ENCODE data around the gene ST3GAL4.
"Not testable (repeated sequence)": the region's sequence is repeated elsewhere in the genome, so short reads cannot be mapped to it uniquely, and the experiment has no call there.

ST3GAL4 gene

GRCh38 chr11:126365508-126365907, 10.0 kb downstream of the ST3GAL4 start:
- not testable (repeated sequence) for DNase-seq (ENCODE audit: low read depth)

DNA sequence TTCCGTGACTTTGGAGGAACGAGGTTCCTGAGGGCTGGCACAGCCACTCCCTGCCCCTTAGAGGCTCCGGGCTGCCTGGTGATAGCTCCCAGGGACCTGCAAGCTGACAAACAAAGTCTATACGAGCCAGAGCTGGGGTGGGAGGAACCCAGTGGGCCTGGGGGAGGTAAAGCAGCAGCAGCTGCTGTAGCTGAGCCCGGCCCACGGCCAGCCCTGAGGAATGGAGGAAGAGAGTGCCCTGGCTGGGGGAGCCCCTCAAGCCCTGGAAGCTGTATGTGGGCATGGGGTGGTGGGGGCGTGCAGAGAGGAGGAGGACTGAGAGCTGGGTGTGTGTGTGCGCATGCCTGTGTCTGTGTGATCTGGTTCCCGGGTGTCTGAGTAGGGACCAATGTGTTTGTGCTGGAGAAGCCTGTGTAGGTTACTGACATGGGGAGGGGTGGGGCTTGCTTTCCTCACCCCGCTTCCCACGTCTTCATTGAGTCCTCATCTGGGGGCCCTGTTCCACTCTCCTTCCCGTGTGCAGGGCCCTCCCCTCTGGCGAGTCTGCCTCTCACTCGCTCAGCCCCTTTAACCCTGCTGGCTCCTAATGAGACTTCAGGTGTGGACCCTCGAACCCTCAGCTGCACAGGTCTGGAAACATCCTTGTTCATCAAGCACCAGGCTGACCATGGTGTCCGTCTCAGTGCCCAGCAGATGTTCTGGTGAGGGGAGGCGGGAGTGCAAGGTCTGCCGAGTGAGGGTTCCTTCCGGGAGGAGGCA, 10.8 kb downstream of the ST3GAL4 start:
- no peak for DNase-seq (ENCODE audit: low read depth)

DNA sequence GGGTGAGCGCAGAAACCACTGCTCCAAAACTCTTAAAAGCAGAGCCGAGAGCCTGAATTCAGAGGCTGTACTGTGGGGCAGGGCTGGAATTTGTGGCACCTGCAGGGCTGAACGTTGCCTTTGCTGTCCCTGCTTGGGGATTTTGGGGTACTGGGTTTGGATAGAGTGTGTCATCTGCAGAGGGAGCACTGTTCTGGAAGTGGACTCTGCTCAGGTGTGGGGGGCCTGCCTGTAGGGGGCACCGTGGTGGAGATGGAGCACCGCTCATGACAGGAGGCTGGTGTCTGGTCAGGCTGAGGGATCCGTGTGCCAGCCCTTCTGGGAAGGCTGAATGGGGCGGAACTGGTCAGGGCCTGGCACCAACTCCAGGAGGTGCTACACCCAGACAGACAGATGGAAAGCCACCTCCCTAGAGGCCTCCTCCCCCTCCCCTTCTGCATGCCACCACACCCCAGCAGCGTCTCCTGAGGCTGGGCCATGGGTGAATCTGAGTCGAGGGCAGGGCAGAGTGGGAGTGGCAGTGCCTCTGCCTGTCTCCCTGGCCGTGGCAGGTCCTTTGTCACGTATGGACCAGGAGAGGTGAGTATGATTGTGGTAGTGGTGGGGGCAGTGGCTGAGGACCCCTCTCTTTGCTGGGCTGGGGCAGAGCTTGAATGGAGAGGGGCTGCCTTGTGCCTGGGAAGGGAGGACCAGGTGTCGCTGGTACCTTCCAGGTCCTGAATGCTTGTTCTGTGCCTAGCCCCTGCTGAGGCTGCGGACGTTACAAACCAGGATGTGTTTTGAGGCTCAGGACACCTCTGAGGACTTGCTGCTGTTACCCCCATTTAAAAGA, 11.6 kb downstream of the ST3GAL4 start:
- DNase-seq (ENCODE audit: low read depth), result not testable (repeated sequence)

GRCh38 chr11:126367806-126368205, 12.3 kb downstream of the ST3GAL4 start:
- not testable (repeated sequence) for DNase-seq (ENCODE audit: low read depth)

DNA sequence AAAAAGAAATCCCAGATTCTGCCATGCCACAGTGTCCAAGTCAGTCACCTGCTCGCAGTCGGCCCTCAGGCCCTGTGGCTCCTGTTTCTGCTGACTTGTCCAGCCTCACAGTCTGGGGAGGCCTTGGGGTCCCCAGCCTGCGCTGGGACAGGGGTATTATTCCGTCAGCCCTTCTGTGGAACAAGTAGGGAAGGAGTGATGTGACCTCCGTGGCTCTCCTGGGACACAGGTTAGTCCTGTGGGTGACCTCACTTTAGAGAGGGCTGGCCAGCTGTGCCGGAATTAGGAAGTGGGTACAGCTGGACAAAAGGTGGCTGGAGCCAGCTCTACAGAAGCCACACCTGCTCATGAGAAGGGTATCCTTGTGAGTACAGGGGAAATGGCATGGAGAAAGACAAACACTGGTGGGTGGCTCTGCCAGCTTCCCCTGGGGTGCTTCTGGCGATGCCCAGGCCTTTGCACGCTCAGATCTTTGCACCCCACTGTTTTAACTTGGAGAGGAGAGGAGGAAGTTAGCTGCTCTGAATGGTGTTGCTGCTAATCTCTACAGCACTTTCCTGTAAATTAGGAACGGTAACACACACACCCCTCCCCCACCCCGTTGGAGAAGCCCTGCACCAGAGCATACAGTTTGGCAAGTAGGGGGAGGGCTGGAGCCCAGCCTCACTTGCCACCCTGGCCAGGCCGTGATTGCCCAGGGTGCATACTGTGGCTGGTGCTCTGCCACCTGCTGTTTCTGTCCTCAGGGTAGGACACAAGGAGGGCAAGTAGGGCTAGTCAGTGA, 13.0 kb downstream of the ST3GAL4 start:
- DNase-seq (ENCODE audit: low read depth), result not testable (repeated sequence)

DNA sequence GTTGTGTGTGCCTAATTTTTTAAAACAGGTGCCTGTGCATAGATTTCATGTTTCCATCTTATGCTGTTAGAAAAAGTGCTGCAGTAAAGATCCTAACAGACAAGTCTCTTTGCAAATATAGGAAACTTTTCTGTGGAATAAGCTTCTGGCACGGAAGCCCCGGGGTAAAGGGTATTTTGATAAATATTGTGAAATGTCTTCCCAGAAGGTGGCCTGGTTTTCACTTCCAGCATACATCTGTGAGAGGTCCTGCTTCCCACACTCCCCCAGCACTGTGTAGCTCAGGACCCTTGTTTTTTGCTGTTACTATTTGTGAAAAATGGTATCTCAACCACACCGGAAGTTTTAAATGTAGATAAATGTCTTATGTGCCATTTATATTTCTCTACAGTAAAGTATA, 14.5 kb downstream of the ST3GAL4 start:
- no peak for DNase-seq (ENCODE audit: low read depth)

GRCh38 chr11:126371595-126371994, 16.1 kb downstream of the ST3GAL4 start:
- DNase-seq (ENCODE audit: low read depth), result no peak

DNA sequence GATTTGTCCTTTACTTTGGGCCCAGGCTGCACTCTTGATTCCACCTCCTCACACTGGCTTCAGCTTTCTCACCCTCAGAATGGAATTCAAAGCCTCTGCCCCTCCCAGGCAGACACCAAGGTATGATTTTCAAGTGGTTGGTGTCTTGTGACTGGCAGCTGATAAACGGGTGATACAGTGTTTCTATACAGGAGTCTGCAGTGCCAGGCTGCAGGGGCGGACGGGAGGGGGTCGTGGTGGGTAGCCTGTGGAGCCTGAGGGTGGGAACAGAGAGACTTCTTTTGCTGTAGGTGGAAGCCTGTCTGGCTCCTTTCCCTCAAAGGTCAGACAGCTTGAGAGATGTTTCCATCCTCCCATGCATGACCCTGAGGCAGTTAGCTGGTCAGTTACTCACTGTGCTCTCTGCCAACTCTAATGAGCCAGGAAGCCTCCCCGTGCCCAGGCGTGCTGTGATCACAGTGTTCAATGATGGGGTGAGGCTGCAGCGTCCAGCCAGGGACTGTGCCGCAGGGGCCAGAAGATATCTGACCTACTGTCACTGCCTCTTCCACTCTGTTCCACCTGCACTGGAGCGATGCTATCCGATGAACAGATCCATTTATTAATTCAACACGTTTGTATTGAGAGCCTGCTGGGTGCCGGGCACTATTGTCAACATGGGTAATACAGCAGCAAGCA, 18.0 kb downstream of the ST3GAL4 start:
- not testable (repeated sequence) for DNase-seq (ENCODE audit: low read depth)

- DNase-seq (ENCODE audit: low read depth), result not testable (repeated sequence)
Observed at GRCh38 chr11:126374562-126375300, 19.2 kb downstream of the ST3GAL4 start.

DNA sequence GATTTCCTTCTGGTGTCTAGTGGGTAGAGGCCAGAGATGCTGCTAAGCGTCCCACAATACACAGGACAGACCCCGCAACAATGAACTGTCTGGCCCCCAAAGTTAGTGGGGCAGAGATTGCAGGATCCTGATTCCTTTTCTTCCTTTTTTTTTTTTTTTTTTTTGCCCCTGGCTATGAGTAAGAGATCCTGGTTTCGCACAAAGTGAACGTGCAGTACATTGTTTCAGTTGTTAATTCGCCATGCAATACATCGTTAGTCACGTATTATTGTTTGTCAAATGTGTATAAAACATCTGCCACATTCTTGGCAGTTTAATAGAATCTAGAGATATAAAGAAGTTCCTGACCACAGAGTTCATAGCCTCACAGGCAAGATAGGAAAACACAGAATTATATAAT, 20.2 kb downstream of the ST3GAL4 start:
- DNase-seq (ENCODE audit: low read depth), result no peak

DNA sequence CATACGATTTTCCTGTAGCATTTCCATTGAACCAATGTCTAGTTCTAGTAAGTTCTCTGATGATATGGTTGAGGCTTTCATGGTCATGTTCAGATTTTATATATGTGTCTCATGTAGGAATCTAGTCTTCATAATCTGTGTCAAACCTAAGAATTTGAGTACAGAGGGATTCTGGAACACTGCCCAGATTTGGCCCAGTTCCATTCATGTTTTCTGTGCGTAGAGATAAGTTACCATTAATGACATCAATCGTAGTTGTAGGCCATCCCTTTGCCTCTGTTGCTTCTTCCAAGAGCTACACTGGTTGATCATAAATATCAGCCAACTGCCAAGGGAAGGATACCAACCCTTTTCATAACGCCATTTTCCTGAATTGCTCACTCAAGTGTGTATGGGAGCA, 23.3 kb downstream of the ST3GAL4 start:
- no peak for DNase-seq (ENCODE audit: low read depth)

- no peak for DNase-seq (ENCODE audit: low read depth)
Observed at GRCh38 chr11:126380909-126381308, 25.4 kb downstream of the ST3GAL4 start.

- not testable (repeated sequence) for DNase-seq (ENCODE audit: low read depth)
Observed at GRCh38 chr11:126381960-126382359, 26.5 kb downstream of the ST3GAL4 start.

DNA sequence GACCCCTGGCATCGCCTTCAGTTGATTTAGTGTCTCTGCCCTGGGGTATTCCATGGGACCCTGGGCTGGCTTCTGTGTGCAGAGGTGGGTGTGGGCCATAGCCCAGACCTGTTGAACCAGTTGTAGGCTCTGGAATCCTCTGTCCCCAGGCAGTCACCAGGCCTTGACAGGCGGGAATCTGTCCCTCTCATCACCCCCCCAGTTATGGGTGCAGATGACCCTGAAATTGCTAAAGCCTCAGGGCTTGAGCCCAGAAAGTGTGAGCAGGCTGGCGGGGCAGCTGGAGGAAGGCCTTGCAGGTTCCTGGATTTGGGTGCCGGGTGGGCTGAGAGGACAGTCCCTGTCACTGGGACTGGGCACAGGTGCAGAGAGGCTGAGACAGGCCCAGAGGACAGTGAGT, 27.2 kb downstream of the ST3GAL4 start:
- DNase-seq (ENCODE audit: low read depth), result not testable (repeated sequence)

GRCh38 chr11:126383339-126384335, 28.2 kb downstream of the ST3GAL4 start:
- no peak for DNase-seq (ENCODE audit: low read depth)

GRCh38 chr11:126384449-126385070, 29.1 kb downstream of the ST3GAL4 start:
- no peak for DNase-seq (ENCODE audit: low read depth)

GRCh38 chr11:126385991-126386728, 30.7 kb downstream of the ST3GAL4 start:
- DNase-seq (ENCODE audit: low read depth), result no peak

- not testable (repeated sequence) for DNase-seq (ENCODE audit: low read depth)
Observed at GRCh38 chr11:126386729-126387071, 31.2 kb downstream of the ST3GAL4 start.

- no peak for DNase-seq (ENCODE audit: low read depth)
Observed at GRCh38 chr11:126387857-126388256, 32.4 kb downstream of the ST3GAL4 start.

All from non-pigmented ciliary epithelial cell (primary cell).